Fibroblast of villous mesenchyme (primary cell): ENCODE results near the gene PCSK6. TPM values are rescaled to one million over a fixed set of nuclear protein-coding genes. Genes with fewer than 3 reads are reported as not detected.

Experiments
- DNase-seq: peaks from one replicate; pipeline ENCODE4 v3.0.0-alpha.2; 2010; ENCODE audit warnings: low read depth
- H3K4me3 ChIP-seq: 2 replicates; pipeline ENCODE4 v1.5.1; 2011; ENCODE audit warnings: low read depth, mild to moderate bottlenecking, low read length
- CTCF ChIP-seq: IDR thresholded peaks from 2 replicates; pipeline ENCODE4 v1.5.1; 2012; ENCODE audit warnings: low read depth, mild to moderate bottlenecking, low read length; ENCODE audit not compliant: insufficient read depth
- total RNA-seq: library from RNA; depleted of rRNA; stranded (reverse); fragments of >200 nt; gene quantifications from 2 replicates; pipeline ENCODE4 v1.2.3, GENCODE V29; 2012

Gene PCSK6
- total RNA-seq, 1 donor = 10.4 TPM

GRCh38 chr15:101514318-101514717, 24.8 kb upstream of the PCSK6 start:
- no peak for TF ChIP-seq CTCF
- no peak for DNase-seq
- no peak overlapping the region for H3K4me3 ChIP-seq

- no peak for DNase-seq
Measured at GRCh38 chr15:101511717-101512116, 22.2 kb upstream of the PCSK6 start.

GRCh38 chr15:101510212-101511197, 21.0 kb upstream of the PCSK6 start:
- TF ChIP-seq CTCF = no peak
- no peak for DNase-seq
- no peak overlapping the region for H3K4me3 ChIP-seq

More at GRCh38 chr15:101511717-101512116, 22.2 kb upstream of the PCSK6 start:
- no peak overlapping the region for H3K4me3 ChIP-seq
- TF ChIP-seq CTCF = no peak

- DNase-seq = no peak
- no peak for TF ChIP-seq CTCF
- no peak overlapping the region for H3K4me3 ChIP-seq
Measured at GRCh38 chr15:101509279-101509678, 19.8 kb upstream of the PCSK6 start.

GRCh38 chr15:101506491-101506890, 17.0 kb upstream of the PCSK6 start:
- no peak overlapping the region for H3K4me3 ChIP-seq
- TF ChIP-seq CTCF = no peak
- DNase-seq = no peak

- DNase-seq = no peak
- H3K4me3 ChIP-seq = no peak overlapping the region
- no peak for TF ChIP-seq CTCF
Measured at GRCh38 chr15:101505610-101506337, 16.3 kb upstream of the PCSK6 start.
